K562 (cell line): ENCODE results near the gene FXYD4. TPM values are rescaled to one million over a fixed set of nuclear protein-coding genes. Genes with fewer than 3 reads are reported as not detected.
A peak's percentile ranks its signal among the peaks of the same experiment; 100 is the strongest.

ENCODE experiments used
- ASH1L ChIP-seq: fragments of 450-650 bp; IDR thresholded peaks from 2 replicates; pipeline ENCODE4 v1.6.1; 2018; ENCODE audit warnings: borderline replicate concordance, mild to moderate bottlenecking, low read depth; ENCODE audit not compliant: partially characterized antibody
- BACH1 ChIP-seq: fragments of 200-800 bp; sonication (Bioruptor generic); IDR thresholded peaks from 2 replicates; pipeline ENCODE4 v1.6.1; 2016; ENCODE audit warnings: missing genetic modification characterization, missing compliant biosample characterization
- CGGBP1 ChIP-seq: fragments of 250-450 bp; sonication (Bioruptor Pico); IDR thresholded peaks from 2 replicates; pipeline ENCODE4 v1.9.0; 2021; ENCODE audit warnings: mild to moderate bottlenecking
- DACH1 ChIP-seq: fragments of 450-650 bp; IDR thresholded peaks from 2 replicates; pipeline ENCODE4 v1.6.1; 2018; ENCODE audit not compliant: partially characterized antibody
- ELF2 ChIP-seq: fragments of 250-450 bp; sonication (Bioruptor Pico); IDR thresholded peaks from 2 replicates; pipeline ENCODE4 v1.5.0; 2021; ENCODE audit warnings: mild to moderate bottlenecking
- GABPA ChIP-seq: fragments of 200-800 bp; sonication (Bioruptor generic); conservative IDR thresholded peaks from 2 replicates; pipeline ENCODE4 v1.6.1; 2016; ENCODE audit warnings: low read depth, missing genetic modification characterization, missing compliant biosample characterization
- HOXB6 ChIP-seq: fragments of 250-450 bp; sonication (Bioruptor Pico); IDR thresholded peaks from 2 replicates; pipeline ENCODE4 v1.5.1; 2022; ENCODE audit warnings: mild to moderate bottlenecking, borderline replicate concordance
- KLF1 ChIP-seq: fragments of 450-650 bp; IDR thresholded peaks from 2 replicates; pipeline ENCODE4 v1.6.1; 2016; ENCODE audit warnings: missing genetic modification characterization, missing compliant biosample characterization
- LEF1 ChIP-seq: fragments of 450-650 bp; IDR thresholded peaks from 2 replicates; pipeline ENCODE4 v1.6.1; 2016; ENCODE audit warnings: mild to moderate bottlenecking
- NCOA6 ChIP-seq: fragments of 450-650 bp; IDR thresholded peaks from 2 replicates; pipeline ENCODE4 v1.6.1; 2017; ENCODE audit warnings: mild to moderate bottlenecking
- NCOR1 ChIP-seq: fragments of 450-650 bp; IDR thresholded peaks from 2 replicates; pipeline ENCODE4 v1.6.1; 2016; ENCODE audit warnings: mild to moderate bottlenecking, moderate library complexity
- PRDM10 ChIP-seq: fragments of 450-650 bp; IDR thresholded peaks from 2 replicates; pipeline ENCODE4 v1.6.1; 2018; ENCODE audit not compliant: partially characterized antibody
- RNF2 ChIP-seq: sonication (generic); IDR thresholded peaks from 2 replicates; pipeline ENCODE4 v1.6.1; 2016
- SMAD1 ChIP-seq: fragments of 150-350 bp; IDR thresholded peaks from 2 replicates; pipeline ENCODE4 v1.6.1; 2014; ENCODE audit warnings: low read length, low read depth; ENCODE audit not compliant: partially characterized antibody
- TGIF2 ChIP-seq: sonication (generic); formaldehyde crosslinking; IDR thresholded peaks from 2 replicates; pipeline ENCODE4 v1.8.1; 2022; ENCODE audit warnings: mild to moderate bottlenecking, missing genetic modification reagents, moderate library complexity
- U2AF1 ChIP-seq: fragments of 200-400 bp; formaldehyde crosslinking; optimal IDR thresholded peaks from 2 replicates; pipeline ENCODE3; 2017; ENCODE audit warnings: mild to moderate bottlenecking, low read depth, low read length, moderate library complexity
- YY1 ChIP-seq, 3 experiments: IDR thresholded peaks; 2 replicates each; pipeline ENCODE4 v1.6.1; 2011; ENCODE audit warnings: low read length in 2 of 3, mild to moderate bottlenecking in 2 of 3, moderate library complexity in 2 of 3, borderline replicate concordance in 1 of 3, control low read depth in 1 of 3, low read depth in 1 of 3; ENCODE audit not compliant: insufficient read depth in 3 of 3, insufficient replicate concordance in 2 of 3, control insufficient read depth in 1 of 3, insufficient read length in 1 of 3; ENCODE audit errors: extremely low read depth in 1 of 3
- ZNF77 ChIP-seq: fragments of 250-450 bp; sonication (Bioruptor Pico); IDR thresholded peaks from 2 replicates; pipeline ENCODE4 v1.5.0; 2020
- polyA plus RNA-seq, 8 experiments: library from polyadenylated mRNA; depleted of rRNA in 4 of 8; stranded (reverse) in 5 of 8; unstranded in 3 of 8; fragments of >200 nt; fragmentation: Nextera tagmentation in 2 of 8; fragmentation: Illumina TruSeq in 1 of 8; extraction: Ambion mirVana in 2 of 8; extraction: Trizol in 1 of 8; gene quantifications; 2 replicates each; pipeline versions ENCODE4 v1.2.1 to v1.2.3, GENCODE V29; 2011 to 2014; ENCODE audit warnings: inconsistent platforms in 1 of 8, missing spikeins in 1 of 8
- total RNA-seq, 7 experiments: library from RNA; depleted of rRNA in 6 of 7; stranded (reverse); fragments of >200 nt in 6 of 7; fragmentation: Illumina TruSeq in 2 of 7; extraction: Trizol in 2 of 7; gene quantifications; 2 replicates each; pipeline versions ENCODE4 v1.2.1 to v1.2.3, GENCODE V29; 2011 to 2021; ENCODE audit warnings: low replicate concordance in 1 of 7
- TF ChIP-seq, protein P1 (sequence below): sonication (generic); formaldehyde crosslinking; IDR thresholded peaks from 2 replicates; pipeline ENCODE4 v1.8.0; 2022; ENCODE audit warnings: mild to moderate bottlenecking, missing genetic modification reagents
- TF ChIP-seq, protein P2 (sequence below), 3 experiments: fragments of 200-800 bp in 1 of 3; sonication (Bioruptor generic) in 1 of 3; sonication (generic) in 1 of 3; formaldehyde crosslinking in 1 of 3; IDR thresholded peaks; 2 replicates each; pipeline versions ENCODE4 v1.6.1 to v1.8.0; 2016 to 2022; ENCODE audit warnings: mild to moderate bottlenecking in 2 of 3, missing compliant biosample characterization in 2 of 3, missing genetic modification characterization in 2 of 3, missing genetic modification reagents in 1 of 3
- TF ChIP-seq, protein P3 (sequence below): fragments of 250-450 bp; sonication (Bioruptor Pico); IDR thresholded peaks from 2 replicates; pipeline ENCODE4 v1.8.0; 2021; ENCODE audit warnings: borderline replicate concordance, mild to moderate bottlenecking, moderate library complexity; ENCODE audit not compliant: poor library complexity, severe bottlenecking

Gene FXYD4
- total and polyA plus RNA-seq, 9 of the 15 experiments (the other 6 are each of a cell fraction or from before 2014, with no cell fraction given), result not detected

- peak; percentile 92 for TF ChIP-seq GABPA (tag)
- 0 out of 2 replicates have a peak, but pooled peaks have one; percentile 70 for TF ChIP-seq HOXB6 (CRISPR knock-in tag)
- TF ChIP-seq KLF1 (tag), result no peak
- TF ChIP-seq, protein P1, sequence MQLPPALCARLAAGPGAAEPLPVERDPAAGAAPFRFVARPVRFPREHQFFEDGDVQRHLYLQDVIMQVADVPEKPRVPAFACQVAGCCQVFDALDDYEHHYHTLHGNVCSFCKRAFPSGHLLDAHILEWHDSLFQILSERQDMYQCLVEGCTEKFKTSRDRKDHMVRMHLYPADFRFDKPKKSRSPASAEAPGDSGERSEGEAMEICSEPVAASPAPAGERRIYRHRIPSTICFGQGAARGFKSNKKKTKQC, result no peak
- TF ChIP-seq NCOA6, result peak; percentile 86; the same call in 1 of the 2 replicates
- peak; percentile 72 for TF ChIP-seq ELF2
- TF ChIP-seq CGGBP1 (CRISPR knock-in tag), result no peak
- TF ChIP-seq RNF2, result peak; percentile 99
- TF ChIP-seq YY1 (IDR thresholded peaks at IDR 0.05; ENCODE audit: borderline replicate concordance in 1 of 3, control insufficient read depth in 1 of 3, extremely low read depth in 1 of 3, insufficient read depth in 3 of 3, insufficient read length in 1 of 3, insufficient replicate concordance in 2 of 3, low read depth in 1 of 3, low read length in 2 of 3), result peak in 2 of 3 experiments; percentile 32 to 60
- TF ChIP-seq, protein P2, sequence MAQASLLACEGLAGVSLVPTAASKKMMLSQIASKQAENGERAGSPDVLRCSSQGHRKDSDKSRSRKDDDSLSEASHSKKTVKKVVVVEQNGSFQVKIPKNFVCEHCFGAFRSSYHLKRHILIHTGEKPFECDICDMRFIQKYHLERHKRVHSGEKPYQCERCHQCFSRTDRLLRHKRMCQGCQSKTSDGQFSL (CRISPR knock-in tag; IDR thresholded peaks at IDR 0.05), result peak; percentile 94
- TF ChIP-seq, protein P2 (tag; IDR thresholded peaks at IDR 0.05), result peak; percentile 90 to 98
- no peak for TF ChIP-seq ASH1L
- no peak for TF ChIP-seq TGIF2 (CRISPR knock-in tag)
- peak; percentile 96 for TF ChIP-seq PRDM10
- peak; percentile 76 for TF ChIP-seq DACH1
- TF ChIP-seq, protein P3, sequence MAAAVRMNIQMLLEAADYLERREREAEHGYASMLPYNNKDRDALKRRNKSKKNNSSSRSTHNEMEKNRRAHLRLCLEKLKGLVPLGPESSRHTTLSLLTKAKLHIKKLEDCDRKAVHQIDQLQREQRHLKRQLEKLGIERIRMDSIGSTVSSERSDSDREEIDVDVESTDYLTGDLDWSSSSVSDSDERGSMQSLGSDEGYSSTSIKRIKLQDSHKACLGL (CRISPR knock-in tag), result peak; percentile 55
- peak; percentile 98 for TF ChIP-seq SMAD1
- TF ChIP-seq NCOR1, result peak; percentile 100
- no peak for TF ChIP-seq ZNF77 (CRISPR knock-in tag)
- TF ChIP-seq U2AF1, result no peak
- peak; percentile 100 for TF ChIP-seq LEF1
- peak; percentile 87 for TF ChIP-seq BACH1
These were observed 46.7 kb downstream of the FXYD4 start (continued) for GRCh38 chr10:43417950-43418768.
